ENCODE results near the gene GPT2.
"Not testable (repeated sequence)": the region's sequence is repeated elsewhere in the genome, so short reads cannot be mapped to it uniquely, and the experiment has no call there.

- not testable (repeated sequence) for TF ChIP-seq POLR2AphosphoS5 (IDR thresholded peaks at IDR 0.05; ENCODE audit: low read depth, low read length); POLR2A (IDR thresholded peaks at IDR 0.05; ENCODE audit: low read depth, low read length); TAF1 (IDR thresholded peaks at IDR 0.05; ENCODE audit: low read depth, low read length); PAX5 (IDR thresholded peaks at IDR 0.05; ENCODE audit: insufficient read depth, low read length, severe bottlenecking); SPI1 (IDR thresholded peaks at IDR 0.05; ENCODE audit: low read depth, low read length); POU2F2 (IDR thresholded peaks at IDR 0.05; ENCODE audit: low read depth, low read length)
Measured at GRCh38 chr16:46868891-46869290, 15.3 kb upstream of the GPT2 start.

Data from GM12891 (cell line).